ENCODE measurements around the gene FXN.

GRCh38 chr9:69122082-69122548, 86.6 kb downstream of the FXN start:
- TF ChIP-seq CTCF (IDR thresholded peaks at IDR 0.05; ENCODE audit: borderline replicate concordance, extremely low read depth, low read length, poor library complexity, severe bottlenecking) (no peak), EZH2 (IDR thresholded peaks at IDR 0.05; ENCODE audit: borderline replicate concordance, low read depth, low read length, severe bottlenecking) (no peak)

Measured in DND-41 (cell line).